Choroid plexus epithelial cell (primary cell): ENCODE data around the gene UNKL.

Experiments used
- DNase-seq: peaks from one replicate; pipeline ENCODE4 v3.0.0-alpha.2; 2010; ENCODE audit warnings: low read depth
- H3K4me3 ChIP-seq: 2 replicates; pipeline ENCODE4 v1.5.1; 2011; ENCODE audit warnings: low read depth, mild to moderate bottlenecking, control low read depth, low read length, moderate library complexity
- CTCF ChIP-seq: conservative IDR thresholded peaks from 2 replicates; pipeline ENCODE4 v1.5.1; 2011; ENCODE audit warnings: low read depth, mild to moderate bottlenecking, control low read depth, inconsistent platforms, low read length, moderate library complexity

The UNKL gene

DNA sequence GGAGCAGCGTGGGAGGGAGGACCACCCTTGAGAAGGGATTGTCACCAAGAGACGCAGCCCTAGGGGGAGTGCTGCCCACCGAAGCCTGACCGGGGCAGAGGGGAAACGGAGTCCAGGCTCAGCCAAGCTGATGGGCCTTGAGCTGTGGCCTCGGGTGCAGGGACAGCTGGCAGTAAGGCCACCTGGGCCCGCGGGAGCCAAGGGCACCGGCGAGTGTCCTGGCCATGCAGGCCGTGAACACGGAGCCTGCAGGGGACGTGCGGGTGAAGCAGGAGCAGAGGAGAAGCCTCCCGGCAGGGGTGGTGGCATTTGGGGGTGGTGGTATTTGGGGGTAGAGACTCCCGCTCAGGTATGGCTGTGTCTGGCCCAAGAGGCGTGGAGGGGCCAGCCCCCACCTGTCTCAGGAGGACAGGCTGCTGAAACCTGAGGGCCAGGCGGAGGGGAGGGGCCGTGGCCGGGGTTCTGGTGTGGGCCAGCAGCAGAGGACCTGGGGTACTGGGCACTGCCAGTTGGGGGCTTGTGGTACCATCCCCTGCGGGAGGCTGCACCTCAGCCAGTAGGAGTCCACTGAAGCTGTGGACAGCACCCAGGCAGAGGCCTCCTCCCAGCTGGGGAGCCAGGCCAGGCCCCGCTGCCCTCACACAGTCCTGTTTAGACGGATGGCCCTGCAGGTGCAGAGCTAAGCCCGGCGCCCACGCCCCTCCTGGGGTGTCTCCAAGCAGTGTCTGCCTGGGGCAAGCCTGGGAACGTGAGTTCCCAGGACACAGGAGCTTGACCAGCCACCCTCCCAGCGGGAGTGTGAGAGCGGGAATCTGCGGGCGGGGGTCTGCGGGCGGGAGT, 58.2 kb downstream of the UNKL start:
- no peak overlapping the region for H3K4me3 ChIP-seq

DNA sequence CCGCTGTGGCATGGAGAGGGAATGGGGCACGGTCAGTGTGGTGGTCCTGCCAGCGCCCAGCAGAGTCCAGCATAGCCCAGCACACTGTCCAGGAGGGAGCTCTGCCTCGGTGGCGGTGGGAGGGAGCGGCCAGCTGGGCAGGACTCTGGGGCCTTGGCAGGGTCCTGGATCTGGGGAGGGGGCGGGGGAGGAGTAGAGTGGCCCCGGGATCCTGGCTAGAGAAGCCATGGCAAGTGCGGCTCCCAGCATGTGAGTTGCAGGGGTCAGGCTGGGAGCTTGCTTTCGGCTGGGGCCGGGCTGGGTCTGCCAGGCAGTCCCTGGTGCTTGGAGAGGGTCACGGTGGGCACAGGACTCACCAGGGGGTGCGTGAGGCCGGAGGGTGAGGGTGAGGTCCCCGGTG, 58.9 kb downstream of the UNKL start:
- TF ChIP-seq CTCF, result no peak
- no peak for DNase-seq
- H3K4me3 ChIP-seq, result no peak overlapping the region

More for the DNA sequence above, 58.2 kb downstream of the UNKL start:
- DNase-seq, result no peak
- no peak for TF ChIP-seq CTCF

DNA sequence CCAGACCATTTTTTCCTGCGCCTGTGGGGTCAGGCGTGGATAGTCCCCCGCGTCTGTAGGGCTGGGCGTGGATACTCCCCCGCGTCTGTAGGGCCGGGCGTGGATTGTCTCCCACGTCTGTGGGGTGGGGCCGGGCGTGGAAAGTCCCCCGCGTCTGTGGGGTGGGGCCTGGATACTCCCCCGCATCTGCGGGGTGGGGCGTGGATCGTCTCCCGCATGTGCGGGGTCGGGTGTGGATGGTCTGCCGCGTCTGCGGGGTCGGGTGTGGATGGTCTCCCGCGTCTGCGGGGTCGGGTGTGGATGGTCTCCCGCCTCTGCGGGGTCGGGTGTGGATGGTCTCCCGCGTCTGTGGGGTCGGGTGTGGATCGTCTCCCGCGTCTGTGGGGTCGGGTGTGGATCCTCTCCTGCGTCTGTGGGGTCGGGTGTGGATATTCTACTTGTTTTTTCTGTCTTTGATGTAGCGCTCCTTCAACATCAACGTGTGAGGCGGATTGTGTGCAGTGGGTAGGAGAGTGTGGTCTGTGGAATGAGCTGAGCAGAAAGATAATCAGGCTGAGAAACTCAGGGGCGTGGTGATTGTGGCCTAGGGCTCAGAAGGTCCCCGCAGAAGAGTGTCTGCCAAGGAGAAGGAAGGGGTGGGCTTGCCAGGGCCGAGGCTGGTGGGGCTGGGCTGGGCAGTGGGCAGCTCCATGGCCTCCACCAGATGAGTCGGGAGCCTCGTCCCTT, 59.5 kb downstream of the UNKL start:
- no peak for DNase-seq
- no peak overlapping the region for H3K4me3 ChIP-seq
- TF ChIP-seq CTCF, result no peak

DNA sequence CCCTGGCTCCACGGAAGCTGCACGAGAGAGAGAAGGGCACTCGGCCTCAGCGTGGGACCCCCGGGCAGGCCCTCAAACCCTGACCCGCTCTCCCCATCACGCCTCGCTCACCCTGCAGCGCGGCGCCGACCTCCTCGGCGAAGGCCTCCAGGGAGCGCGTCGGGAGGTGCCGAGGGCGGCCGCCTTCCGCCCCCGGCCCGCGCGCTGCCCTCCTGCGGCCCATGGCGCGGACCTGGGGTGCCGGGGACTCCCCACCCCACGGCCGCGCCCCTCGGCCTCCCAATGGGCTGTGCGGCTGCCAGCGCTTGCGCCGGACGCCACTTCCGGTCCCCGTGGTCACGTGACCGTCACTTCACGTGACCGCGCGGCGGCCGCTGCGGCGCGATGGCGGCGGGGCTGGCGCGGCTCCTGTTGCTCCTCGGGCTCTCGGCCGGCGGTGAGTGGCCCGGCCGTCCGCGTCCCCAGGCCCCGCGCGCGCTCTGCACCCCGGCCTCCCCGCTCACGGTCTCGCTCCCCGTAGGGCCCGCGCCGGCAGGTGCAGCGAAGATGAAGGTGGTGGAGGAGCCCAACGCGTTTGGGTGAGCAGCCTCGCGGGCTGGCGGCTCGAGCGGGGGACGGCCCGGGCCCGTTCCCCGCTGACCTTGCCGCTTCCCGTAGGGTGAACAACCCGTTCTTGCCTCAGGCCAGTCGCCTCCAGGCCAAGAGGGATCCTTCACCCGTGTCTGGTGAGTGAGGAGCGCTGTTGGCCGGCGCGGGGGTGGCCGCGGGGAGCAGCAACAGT, 62.7 kb downstream of the UNKL start, which contains the start of the genes GNPTG and TSR3:
GNPTG (plus strand) TSS at position 350 of the 781 bp plus-strand sequence; CDS start at position 385, 35 bp downstream.
TSR3 (minus strand) TSS at position 297 of the 781 bp plus-strand sequence; CDS start at position 223, 74 bp downstream.
- peak within 1 kb of the TSS; percentile 89 for H3K4me3 ChIP-seq
- DNase-seq, result peak; percentile 94
- TF ChIP-seq CTCF, result no peak

- DNase-seq, result no peak
- H3K4me3 ChIP-seq, result peak overlapping the region; percentile 89
- TF ChIP-seq CTCF, result no peak
Observed at GRCh38 chr16:1351215-1351581, 63.3 kb downstream of the UNKL start.

DNA sequence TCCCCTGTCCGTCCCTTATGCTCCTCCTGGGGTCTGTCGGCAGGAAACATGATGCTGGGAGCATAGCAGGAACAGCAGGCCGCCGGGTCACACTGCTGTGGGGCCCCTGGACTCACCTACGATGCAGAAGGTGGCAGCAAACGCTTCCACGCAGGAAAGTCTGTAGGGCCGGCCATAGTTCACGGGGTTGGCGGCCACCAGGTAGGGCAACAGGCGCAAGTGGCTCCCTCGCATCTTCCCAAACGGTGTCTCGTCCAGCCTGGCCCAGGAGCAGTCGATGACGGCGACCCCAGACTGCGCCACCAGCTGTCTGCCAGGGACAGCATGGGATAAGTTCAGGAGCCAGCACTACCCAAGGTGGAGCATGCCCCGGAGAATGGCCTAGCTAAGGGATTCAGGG, 63.8 kb downstream of the UNKL start:
- no peak for TF ChIP-seq CTCF
- H3K4me3 ChIP-seq, result peak overlapping the region; percentile 89
- DNase-seq, result no peak
